Measurements from ENCODE around the gene MYH15.

MYH15 gene

GRCh38 chr3:108459225-108459624, 51.2 kb downstream of the MYH15 start:
- Histone ChIP-seq H3K9ac (ENCODE audit: low read depth in 1 of 2, low read length in 2 of 2) (no peak overlapping the region), H3K36me3 (ENCODE audit: control insufficient read depth in 2 of 2, insufficient read depth in 2 of 2, low read length in 2 of 2) (no peaks in the 10 kb centered on the region), H3K4me1 (ENCODE audit: control insufficient read depth in 2 of 2, insufficient read depth in 2 of 2, low read length in 2 of 2) (no peaks in the 10 kb centered on the region), H3K9me3 (ENCODE audit: control insufficient read depth in 2 of 2, low read length in 2 of 2) (no peaks in the 10 kb centered on the region), H3K4me3 (ENCODE audit: low read length in 2 of 2) (no peak overlapping the region), H3K27me3 (ENCODE audit: control insufficient read depth in 2 of 2, insufficient read depth in 2 of 2, low read length in 2 of 2) (no peaks in the 10 kb centered on the region), H3K27ac (ENCODE audit: low read depth in 2 of 2, low read length in 2 of 2) (no peak overlapping the region)

- no peak overlapping the region for H3K4me3 ChIP-seq (ENCODE audit: low read length in 2 of 2)
- peaks cover 0 to 3% of the 10 kb centered on the region in 2 donors for H3K4me1 ChIP-seq (ENCODE audit: control insufficient read depth in 2 of 2, insufficient read depth in 2 of 2, low read length in 2 of 2)
- no peak overlapping the region for H3K9ac ChIP-seq (ENCODE audit: low read depth in 1 of 2, low read length in 2 of 2)
- no peak overlapping the region for H3K27ac ChIP-seq (ENCODE audit: low read depth in 2 of 2, low read length in 2 of 2)
- H3K9me3 ChIP-seq (ENCODE audit: control insufficient read depth in 2 of 2, low read length in 2 of 2), result no peaks in the 10 kb centered on the region
- no peaks in the 10 kb centered on the region for H3K36me3 ChIP-seq (ENCODE audit: control insufficient read depth in 2 of 2, insufficient read depth in 2 of 2, low read length in 2 of 2)
- no peaks in the 10 kb centered on the region for H3K27me3 ChIP-seq (ENCODE audit: control insufficient read depth in 2 of 2, insufficient read depth in 2 of 2, low read length in 2 of 2)
Measured at GRCh38 chr3:108455212-108455705, 55.1 kb downstream of the MYH15 start.

- no peaks in the 10 kb centered on the region for H3K9me3 ChIP-seq (ENCODE audit: control insufficient read depth in 2 of 2, low read length in 2 of 2)
- peak overlapping the region; percentile 4 to 42 for H3K27ac ChIP-seq (ENCODE audit: low read depth in 2 of 2, low read length in 2 of 2)
- H3K4me3 ChIP-seq (ENCODE audit: low read length in 2 of 2), result no peak overlapping the region
- H3K4me1 ChIP-seq (ENCODE audit: control insufficient read depth in 2 of 2, insufficient read depth in 2 of 2, low read length in 2 of 2), result peaks cover 0 to 3% of the 10 kb centered on the region in 2 donors
- H3K9ac ChIP-seq (ENCODE audit: low read depth in 1 of 2, low read length in 2 of 2), result no peak overlapping the region
- no peaks in the 10 kb centered on the region for H3K36me3 ChIP-seq (ENCODE audit: control insufficient read depth in 2 of 2, insufficient read depth in 2 of 2, low read length in 2 of 2)
- H3K27me3 ChIP-seq (ENCODE audit: control insufficient read depth in 2 of 2, insufficient read depth in 2 of 2, low read length in 2 of 2), result no peaks in the 10 kb centered on the region
Measured at GRCh38 chr3:108453565-108453964, 56.8 kb downstream of the MYH15 start.

GRCh38 chr3:108450444-108450843, 60.0 kb downstream of the MYH15 start:
- H3K36me3 ChIP-seq (ENCODE audit: control insufficient read depth in 2 of 2, insufficient read depth in 2 of 2, low read length in 2 of 2), result no peaks in the 10 kb centered on the region
- no peak overlapping the region for H3K9ac ChIP-seq (ENCODE audit: low read depth in 1 of 2, low read length in 2 of 2)
- no peak overlapping the region for H3K4me3 ChIP-seq (ENCODE audit: low read length in 2 of 2)
- H3K27ac ChIP-seq (ENCODE audit: low read depth in 2 of 2, low read length in 2 of 2), result no peak overlapping the region
- H3K9me3 ChIP-seq (ENCODE audit: control insufficient read depth in 2 of 2, low read length in 2 of 2), result peaks cover 2 to 7% of the 10 kb centered on the region in 2 donors
- no peaks in the 10 kb centered on the region for H3K27me3 ChIP-seq (ENCODE audit: control insufficient read depth in 2 of 2, insufficient read depth in 2 of 2, low read length in 2 of 2)
- peaks cover 0 to 3% of the 10 kb centered on the region in 2 donors for H3K4me1 ChIP-seq (ENCODE audit: control insufficient read depth in 2 of 2, insufficient read depth in 2 of 2, low read length in 2 of 2)

- Histone ChIP-seq H3K36me3 (ENCODE audit: control insufficient read depth in 2 of 2, insufficient read depth in 2 of 2, low read length in 2 of 2) (no peaks in the 10 kb centered on the region), H3K9ac (ENCODE audit: low read depth in 1 of 2, low read length in 2 of 2) (no peak overlapping the region), H3K4me1 (ENCODE audit: control insufficient read depth in 2 of 2, insufficient read depth in 2 of 2, low read length in 2 of 2) (peaks cover 0 to 3% of the 10 kb centered on the region in 2 donors), H3K9me3 (ENCODE audit: control insufficient read depth in 2 of 2, low read length in 2 of 2) (peaks cover 2 to 7% of the 10 kb centered on the region in 2 donors), H3K27ac (ENCODE audit: low read depth in 2 of 2, low read length in 2 of 2) (no peak overlapping the region), H3K4me3 (ENCODE audit: low read length in 2 of 2) (no peak overlapping the region), H3K27me3 (ENCODE audit: control insufficient read depth in 2 of 2, insufficient read depth in 2 of 2, low read length in 2 of 2) (no peaks in the 10 kb centered on the region)
Measured at GRCh38 chr3:108448593-108448992, 61.8 kb downstream of the MYH15 start.

GRCh38 chr3:108447096-108447847, 63.1 kb downstream of the MYH15 start:
- Histone ChIP-seq H3K4me1 (ENCODE audit: control insufficient read depth in 2 of 2, insufficient read depth in 2 of 2, low read length in 2 of 2) (no peaks in the 10 kb centered on the region), H3K27ac (ENCODE audit: low read depth in 2 of 2, low read length in 2 of 2) (no peak overlapping the region), H3K9me3 (ENCODE audit: control insufficient read depth in 2 of 2, low read length in 2 of 2) (peaks cover 2 to 7% of the 10 kb centered on the region in 2 donors), H3K9ac (ENCODE audit: low read depth in 1 of 2, low read length in 2 of 2) (no peak overlapping the region), H3K36me3 (ENCODE audit: control insufficient read depth in 2 of 2, insufficient read depth in 2 of 2, low read length in 2 of 2) (no peaks in the 10 kb centered on the region), H3K4me3 (ENCODE audit: low read length in 2 of 2) (no peak overlapping the region), H3K27me3 (ENCODE audit: control insufficient read depth in 2 of 2, insufficient read depth in 2 of 2, low read length in 2 of 2) (no peaks in the 10 kb centered on the region)

GRCh38 chr3:108442281-108442680, 68.1 kb downstream of the MYH15 start:
- no peak overlapping the region for H3K4me3 ChIP-seq (ENCODE audit: low read length in 2 of 2)
- H3K27me3 ChIP-seq (ENCODE audit: control insufficient read depth in 2 of 2, insufficient read depth in 2 of 2, low read length in 2 of 2), result no peaks in the 10 kb centered on the region
- peaks cover 2 to 4% of the 10 kb centered on the region in 2 donors for H3K9me3 ChIP-seq (ENCODE audit: control insufficient read depth in 2 of 2, low read length in 2 of 2)
- no peak overlapping the region for H3K27ac ChIP-seq (ENCODE audit: low read depth in 2 of 2, low read length in 2 of 2)
- peaks cover 0 to 6% of the 10 kb centered on the region in 2 donors for H3K4me1 ChIP-seq (ENCODE audit: control insufficient read depth in 2 of 2, insufficient read depth in 2 of 2, low read length in 2 of 2)
- H3K9ac ChIP-seq (ENCODE audit: low read depth in 1 of 2, low read length in 2 of 2), result no peak overlapping the region
- no peaks in the 10 kb centered on the region for H3K36me3 ChIP-seq (ENCODE audit: control insufficient read depth in 2 of 2, insufficient read depth in 2 of 2, low read length in 2 of 2)

GRCh38 chr3:108441518-108441917, 68.9 kb downstream of the MYH15 start:
- no peak overlapping the region for H3K27ac ChIP-seq (ENCODE audit: low read depth in 2 of 2, low read length in 2 of 2)
- H3K9ac ChIP-seq (ENCODE audit: low read depth in 1 of 2, low read length in 2 of 2), result no peak overlapping the region
- H3K27me3 ChIP-seq (ENCODE audit: control insufficient read depth in 2 of 2, insufficient read depth in 2 of 2, low read length in 2 of 2), result no peaks in the 10 kb centered on the region

GRCh38 chr3:108441071-108441507, 69.3 kb downstream of the MYH15 start:
- no peak overlapping the region for H3K9ac ChIP-seq (ENCODE audit: low read depth in 1 of 2, low read length in 2 of 2)
- no peaks in the 10 kb centered on the region for H3K36me3 ChIP-seq (ENCODE audit: control insufficient read depth in 2 of 2, insufficient read depth in 2 of 2, low read length in 2 of 2)
- peaks cover 0 to under 1% of the 10 kb centered on the region in 2 donors for H3K9me3 ChIP-seq (ENCODE audit: control insufficient read depth in 2 of 2, low read length in 2 of 2)
- no peaks in the 10 kb centered on the region for H3K27me3 ChIP-seq (ENCODE audit: control insufficient read depth in 2 of 2, insufficient read depth in 2 of 2, low read length in 2 of 2)
- no peak overlapping the region for H3K4me3 ChIP-seq (ENCODE audit: low read length in 2 of 2)
- H3K4me1 ChIP-seq (ENCODE audit: control insufficient read depth in 2 of 2, insufficient read depth in 2 of 2, low read length in 2 of 2), result peaks cover 0 to 6% of the 10 kb centered on the region in 2 donors
- H3K27ac ChIP-seq (ENCODE audit: low read depth in 2 of 2, low read length in 2 of 2), result no peak overlapping the region

More at GRCh38 chr3:108441518-108441917, 68.9 kb downstream of the MYH15 start:
- Histone ChIP-seq H3K36me3 (ENCODE audit: control insufficient read depth in 2 of 2, insufficient read depth in 2 of 2, low read length in 2 of 2) (no peaks in the 10 kb centered on the region), H3K4me1 (ENCODE audit: control insufficient read depth in 2 of 2, insufficient read depth in 2 of 2, low read length in 2 of 2) (peaks cover 0 to 6% of the 10 kb centered on the region in 2 donors), H3K9me3 (ENCODE audit: control insufficient read depth in 2 of 2, low read length in 2 of 2) (peaks cover 0 to 2% of the 10 kb centered on the region in 2 donors), H3K4me3 (ENCODE audit: low read length in 2 of 2) (no peak overlapping the region)

GRCh38 chr3:108438542-108438941, 71.9 kb downstream of the MYH15 start:
- no peak overlapping the region for H3K4me3 ChIP-seq (ENCODE audit: low read length in 2 of 2)
- no peak overlapping the region for H3K9ac ChIP-seq (ENCODE audit: low read depth in 1 of 2, low read length in 2 of 2)
- H3K27me3 ChIP-seq (ENCODE audit: control insufficient read depth in 2 of 2, insufficient read depth in 2 of 2, low read length in 2 of 2), result no peaks in the 10 kb centered on the region
- H3K36me3 ChIP-seq (ENCODE audit: control insufficient read depth in 2 of 2, insufficient read depth in 2 of 2, low read length in 2 of 2), result no peaks in the 10 kb centered on the region
- H3K27ac ChIP-seq (ENCODE audit: low read depth in 2 of 2, low read length in 2 of 2), result no peak overlapping the region
- H3K4me1 ChIP-seq (ENCODE audit: control insufficient read depth in 2 of 2, insufficient read depth in 2 of 2, low read length in 2 of 2), result peaks cover 0 to 6% of the 10 kb centered on the region in 2 donors
- no peaks in the 10 kb centered on the region for H3K9me3 ChIP-seq (ENCODE audit: control insufficient read depth in 2 of 2, low read length in 2 of 2)

All from mucosa of rectum (tissue), 2 donors.